Thoracic aorta (tissue), 2 donors: ENCODE data around the gene UTY. TPM values are rescaled to one million over a fixed set of nuclear protein-coding genes. Genes with fewer than 3 reads are reported as not detected.

ENCODE experiments used
- ATAC-seq: fragments of 150-250 bp; one replicate; pipeline ENCODE4 v1.8.0; 2017; ENCODE audit warnings: low read depth; ENCODE audit not compliant: insufficient number of reproducible peaks, low FRiP score
- DNase-seq: peaks from one replicate; pipeline ENCODE4 v3.0.0-alpha.2; 2020; ENCODE audit warnings: low spot score
- H3K27ac ChIP-seq, 2 donors: fragments of 200-600 bp; sonication (generic); 1 replicate in 1 of 2; 2 replicates in 1 of 2; pipeline ENCODE4 v1.5.1; 2016; ENCODE audit warnings: mild to moderate bottlenecking in 2 of 2, moderate library complexity in 2 of 2
- H3K27me3 ChIP-seq: fragments of 200-600 bp; sonication (generic); replicated peaks from 2 replicates; pipeline ENCODE4 v1.6.0; 2016; ENCODE audit warnings: mild to moderate bottlenecking; ENCODE audit not compliant: insufficient read depth
- H3K36me3 ChIP-seq: fragments of 200-600 bp; sonication (generic); one replicate; pipeline ENCODE4 v1.5.1; 2016
- H3K4me1 ChIP-seq, 2 donors: fragments of 200-600 bp; sonication (generic); 1 replicate in 1 of 2; 2 replicates in 1 of 2; pipeline versions ENCODE4 v1.5.1 to v1.6.0; 2016; ENCODE audit warnings: low read depth in 2 of 2, mild to moderate bottlenecking in 1 of 2; ENCODE audit not compliant: control insufficient read depth in 1 of 2
- H3K4me3 ChIP-seq: fragments of 200-600 bp; sonication (generic); 2 replicates; pipeline ENCODE4 v1.5.1; 2016; ENCODE audit warnings: mild to moderate bottlenecking
- H3K9me3 ChIP-seq: fragments of 200-600 bp; sonication (generic); 2 replicates; pipeline ENCODE4 v1.5.1; 2016
- CTCF ChIP-seq: fragments of 200-600 bp; sonication (generic); IDR thresholded peaks from one replicate; pipeline ENCODE4 v1.5.1; 2019; ENCODE audit warnings: antibody characterized with exemption
- total RNA-seq, 2 donors: library from RNA; depleted of rRNA; stranded (reverse); fragments of >200 nt; gene quantifications; one replicate each; pipeline versions ENCODE4 v1.1.0 to v1.2.3, GENCODE V29; 2016

Gene UTY
- total RNA-seq, 2 donors from 2014 or later = 20.3 to 58.1 TPM

- no peaks in the 10 kb centered on the region for H3K36me3 ChIP-seq
- TF ChIP-seq CTCF = no peak
- H3K27ac ChIP-seq = no peak overlapping the region
- H3K4me1 ChIP-seq = no peaks in the 10 kb centered on the region
- ATAC-seq = no peak
- no peaks in the 10 kb centered on the region for H3K9me3 ChIP-seq
- no peak overlapping the region for H3K4me3 ChIP-seq
- H3K27me3 ChIP-seq = no peaks in the 10 kb centered on the region
- no peak for DNase-seq
These were observed 132.7 kb downstream of the UTY start for GRCh38 chrY:13347106-13347505.

GRCh38 chrY:13345549-13345948, 134.3 kb downstream of the UTY start:
- no peak overlapping the region for H3K4me3 ChIP-seq
- H3K27me3 ChIP-seq = no peaks in the 10 kb centered on the region
- no peak for TF ChIP-seq CTCF
- no peak overlapping the region for H3K27ac ChIP-seq
- peaks cover 3% of the 10 kb centered on the region for H3K36me3 ChIP-seq
- ATAC-seq (no peak), DNase-seq (no peak)
- H3K4me1 ChIP-seq = no peaks in the 10 kb centered on the region
- no peaks in the 10 kb centered on the region for H3K9me3 ChIP-seq

- Histone ChIP-seq H3K27me3 (no peaks in the 10 kb centered on the region), H3K9me3 (no peaks in the 10 kb centered on the region), H3K4me1 (no peaks in the 10 kb centered on the region), H3K36me3 (peaks cover 3% of the 10 kb centered on the region), H3K27ac (no peak overlapping the region), H3K4me3 (no peak overlapping the region)
- DNase-seq = no peak
- ATAC-seq = no peak
- peak; percentile 34 for TF ChIP-seq CTCF
These were observed 136.4 kb downstream of the UTY start for GRCh38 chrY:13343307-13343946.

GRCh38 chrY:13339939-13340338, 139.9 kb downstream of the UTY start:
- Histone ChIP-seq H3K4me3 (no peak overlapping the region), H3K4me1 (no peaks in the 10 kb centered on the region), H3K27ac (no peak overlapping the region), H3K36me3 (peaks cover 3% of the 10 kb centered on the region), H3K27me3 (no peaks in the 10 kb centered on the region), H3K9me3 (no peaks in the 10 kb centered on the region)
- ATAC-seq = no peak
- no peak for DNase-seq
- no peak for TF ChIP-seq CTCF

GRCh38 chrY:13339381-13339780, 140.5 kb downstream of the UTY start:
- DNase-seq (no peak), ATAC-seq (no peak)
- Histone ChIP-seq H3K4me3 (no peak overlapping the region), H3K27ac (no peak overlapping the region), H3K27me3 (no peaks in the 10 kb centered on the region), H3K4me1 (no peaks in the 10 kb centered on the region), H3K36me3 (peaks cover 3% of the 10 kb centered on the region), H3K9me3 (no peaks in the 10 kb centered on the region)
- TF ChIP-seq CTCF = no peak
